ENCODE data around the gene CYSTM1.

CYSTM1 gene

DNA sequence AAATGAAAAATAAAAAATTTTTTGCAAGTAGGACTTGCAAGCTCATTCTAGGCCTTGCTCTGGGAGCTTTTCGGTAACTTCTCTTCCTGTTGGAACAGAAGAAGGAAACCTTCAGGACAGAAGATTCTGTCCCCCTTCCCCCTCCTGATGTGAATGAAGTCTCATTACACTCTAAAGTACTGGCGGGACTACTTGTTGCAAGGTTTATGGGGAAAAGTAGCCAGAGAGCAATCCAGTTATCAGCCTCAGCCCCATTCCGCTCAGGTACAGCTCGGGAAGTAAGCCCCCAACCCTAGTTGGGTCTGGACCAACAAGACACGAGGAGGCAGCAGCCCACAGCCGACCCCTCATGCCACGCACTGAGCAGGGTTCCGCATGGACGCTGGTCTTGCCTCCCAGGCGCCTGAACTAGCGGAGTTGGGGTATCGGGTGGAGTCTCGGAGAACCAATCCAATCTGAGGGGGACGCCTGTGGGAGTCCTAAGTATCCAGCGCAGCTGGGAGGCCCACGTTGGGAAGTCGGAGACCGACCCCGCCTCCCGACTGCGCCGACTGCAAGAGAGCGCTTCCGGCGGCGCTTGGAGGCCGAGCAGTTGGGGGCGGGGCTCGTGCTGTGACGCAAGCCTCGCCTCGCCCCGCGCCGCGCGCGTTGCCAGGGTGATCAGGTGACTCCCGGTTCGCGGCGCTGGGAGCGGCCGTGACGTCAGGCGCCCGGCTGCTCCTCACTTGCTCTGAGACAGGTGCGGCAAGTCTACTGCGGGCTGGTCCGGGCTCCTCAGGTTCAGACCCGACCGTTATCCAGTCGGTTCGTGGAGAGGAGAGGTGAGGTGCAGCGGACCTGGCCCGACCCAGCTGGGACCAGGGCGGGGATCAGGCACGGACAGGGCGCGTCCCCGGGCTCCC is at the start of gene CYSTM1:
CYSTM1 (plus strand) TSS at position 724 of the 902 bp plus-strand sequence. CDS start 19,278 bp downstream, outside the sequence.
- TF ChIP-seq, protein P1, sequence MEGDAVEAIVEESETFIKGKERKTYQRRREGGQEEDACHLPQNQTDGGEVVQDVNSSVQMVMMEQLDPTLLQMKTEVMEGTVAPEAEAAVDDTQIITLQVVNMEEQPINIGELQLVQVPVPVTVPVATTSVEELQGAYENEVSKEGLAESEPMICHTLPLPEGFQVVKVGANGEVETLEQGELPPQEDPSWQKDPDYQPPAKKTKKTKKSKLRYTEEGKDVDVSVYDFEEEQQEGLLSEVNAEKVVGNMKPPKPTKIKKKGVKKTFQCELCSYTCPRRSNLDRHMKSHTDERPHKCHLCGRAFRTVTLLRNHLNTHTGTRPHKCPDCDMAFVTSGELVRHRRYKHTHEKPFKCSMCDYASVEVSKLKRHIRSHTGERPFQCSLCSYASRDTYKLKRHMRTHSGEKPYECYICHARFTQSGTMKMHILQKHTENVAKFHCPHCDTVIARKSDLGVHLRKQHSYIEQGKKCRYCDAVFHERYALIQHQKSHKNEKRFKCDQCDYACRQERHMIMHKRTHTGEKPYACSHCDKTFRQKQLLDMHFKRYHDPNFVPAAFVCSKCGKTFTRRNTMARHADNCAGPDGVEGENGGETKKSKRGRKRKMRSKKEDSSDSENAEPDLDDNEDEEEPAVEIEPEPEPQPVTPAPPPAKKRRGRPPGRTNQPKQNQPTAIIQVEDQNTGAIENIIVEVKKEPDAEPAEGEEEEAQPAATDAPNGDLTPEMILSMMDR (conservative IDR thresholded peaks at IDR 0.05; ENCODE audit: control insufficient read depth, insufficient read depth, low read depth, low read length) = no peak
- H3K4me3 ChIP-seq (ENCODE audit: control insufficient read depth, low read depth, low read length) = peak within 1 kb of the TSS; percentile 83
- DNase-seq (ENCODE audit: low read depth) = peak; percentile 93

DNA sequence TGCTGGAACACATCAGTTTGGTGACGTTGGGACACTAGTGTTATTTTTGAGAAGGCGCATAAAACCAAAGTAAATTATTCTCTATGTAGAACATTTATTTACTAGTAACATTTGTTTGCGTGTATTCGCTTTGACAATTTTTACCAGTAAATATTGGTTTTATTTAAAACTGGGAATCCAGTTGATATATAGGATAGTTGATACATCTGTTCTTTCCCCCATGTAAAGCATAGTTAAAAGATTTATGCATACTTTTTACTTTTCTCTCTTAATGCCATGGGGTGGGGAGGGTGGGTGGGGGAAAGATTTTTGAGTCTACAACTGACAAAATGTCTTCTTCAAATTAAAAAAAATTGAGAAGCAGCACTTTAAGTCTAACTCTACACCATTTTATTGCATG is 49.4 kb upstream of the CYSTM1 start, which contains the start of gene IGIP:
IGIP (plus strand) TSS at position 301 of the 400 bp plus-strand sequence. CDS start 2,540 bp downstream, outside the sequence.
- TF ChIP-seq, protein P1 (conservative IDR thresholded peaks at IDR 0.05; ENCODE audit: control insufficient read depth, insufficient read depth, low read depth, low read length) = no peak
- no peak within 1 kb of the TSS for H3K4me3 ChIP-seq (ENCODE audit: control insufficient read depth, low read depth, low read length)
- no peak for DNase-seq (ENCODE audit: low read depth)

GRCh38 chr5:140126315-140127012 is 48.5 kb upstream of the CYSTM1 start:
- H3K4me3 ChIP-seq (ENCODE audit: control insufficient read depth, low read depth, low read length) = no peak overlapping the region
- TF ChIP-seq, protein P1 (conservative IDR thresholded peaks at IDR 0.05; ENCODE audit: control insufficient read depth, insufficient read depth, low read depth, low read length) = no peak
- no peak for DNase-seq (ENCODE audit: low read depth)

DNA sequence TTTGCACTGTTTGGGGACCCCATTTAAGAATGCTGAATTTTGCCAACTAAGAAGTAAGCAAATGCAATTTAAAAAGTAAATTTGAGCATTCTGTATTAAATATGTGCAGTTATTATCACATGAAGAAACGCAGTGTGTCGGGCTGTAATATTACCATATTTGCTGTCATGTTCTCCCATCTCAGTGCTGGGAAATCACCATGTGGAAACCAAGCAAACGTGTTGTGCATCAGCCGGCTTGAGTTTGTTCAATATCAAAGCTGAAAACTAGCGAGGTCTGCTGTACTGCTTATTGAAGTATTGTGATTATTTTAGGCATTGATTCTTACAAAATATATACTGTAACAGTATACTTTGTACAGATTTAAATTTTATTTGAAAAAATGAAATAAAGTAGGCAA is 46.6 kb upstream of the CYSTM1 start:
- TF ChIP-seq, protein P1 (conservative IDR thresholded peaks at IDR 0.05; ENCODE audit: control insufficient read depth, insufficient read depth, low read depth, low read length) = no peak

DNA sequence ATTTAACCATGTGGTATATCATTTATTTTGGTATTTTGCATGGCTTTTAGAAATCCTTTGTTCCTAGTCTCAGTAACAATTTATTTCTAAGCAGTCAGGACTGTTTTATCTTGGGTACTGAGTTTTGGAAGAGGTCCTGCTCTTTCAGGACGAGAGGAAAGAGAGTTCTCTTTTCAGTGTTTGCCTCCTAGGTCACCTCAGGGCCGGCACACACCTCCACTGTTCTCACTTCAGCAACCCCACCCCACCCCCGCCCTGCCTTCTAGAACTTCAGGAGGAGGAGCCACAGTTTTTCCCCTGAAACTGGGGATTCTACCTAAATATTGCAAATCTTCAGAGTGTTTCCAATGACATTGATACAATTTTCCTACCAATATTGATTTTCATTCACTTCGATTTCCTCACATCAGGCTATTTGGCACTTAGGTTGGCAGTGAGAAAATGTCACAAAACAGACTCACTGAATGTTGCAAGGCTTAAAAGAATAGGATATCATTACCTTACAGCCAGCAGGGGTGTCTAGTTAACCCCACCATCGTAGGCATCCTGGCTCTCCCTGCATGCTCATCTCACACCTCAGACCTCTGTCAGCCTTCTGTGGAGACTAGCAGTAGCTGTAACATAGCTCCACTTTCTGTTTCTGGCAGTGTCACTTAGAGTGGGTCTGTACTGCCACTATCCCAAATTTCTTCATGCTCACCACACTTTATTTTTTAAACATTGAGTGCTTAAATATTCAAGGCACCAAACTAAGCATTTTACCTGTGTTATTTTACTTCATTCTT is 43.8 kb upstream of the CYSTM1 start:
- H3K4me3 ChIP-seq (ENCODE audit: control insufficient read depth, low read depth, low read length) = no peak overlapping the region
- TF ChIP-seq, protein P1 (conservative IDR thresholded peaks at IDR 0.05; ENCODE audit: control insufficient read depth, insufficient read depth, low read depth, low read length) = no peak

More for the DNA sequence above, 46.6 kb upstream of the CYSTM1 start:
- no peak overlapping the region for H3K4me3 ChIP-seq (ENCODE audit: control insufficient read depth, low read depth, low read length)
- no peak for DNase-seq (ENCODE audit: low read depth)

DNA sequence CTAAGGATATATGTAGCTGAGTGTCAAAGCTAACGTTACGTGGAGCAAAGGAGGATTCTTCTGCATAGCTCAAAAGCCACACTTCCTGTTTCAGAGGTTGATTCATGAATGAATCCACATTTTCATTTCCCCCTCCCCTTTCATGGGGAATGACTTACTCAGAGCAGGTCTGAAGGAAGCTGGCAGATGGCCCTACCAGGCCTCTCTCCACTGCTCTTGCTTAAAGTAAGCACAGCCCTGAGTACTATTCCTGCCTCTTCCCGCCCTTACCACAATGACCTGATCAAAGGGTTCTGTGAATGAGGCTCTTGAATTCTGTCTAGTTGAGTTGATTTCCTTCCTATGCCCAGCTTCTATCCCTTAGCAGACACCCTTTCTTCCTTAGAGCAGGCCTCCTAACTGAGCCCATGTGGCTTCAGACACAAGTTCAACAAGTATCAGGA is 43.0 kb upstream of the CYSTM1 start:
- TF ChIP-seq, protein P1 (conservative IDR thresholded peaks at IDR 0.05; ENCODE audit: control insufficient read depth, insufficient read depth, low read depth, low read length) = no peak
- DNase-seq (ENCODE audit: low read depth) = peak; percentile 96
- H3K4me3 ChIP-seq (ENCODE audit: control insufficient read depth, low read depth, low read length) = no peak overlapping the region

More for the DNA sequence above, 43.8 kb upstream of the CYSTM1 start:
- no peak for DNase-seq (ENCODE audit: low read depth)
